ENCODE results near the gene PFN1. TPM values are rescaled to one million over a fixed set of nuclear protein-coding genes. Genes with fewer than 3 reads are reported as not detected.
A peak's percentile ranks its signal among the peaks of the same experiment; 100 is the strongest.

Gene PFN1
- total and polyA plus RNA-seq, 2 of the 8 experiments (the other 6 are each of a cell fraction or from before 2014, with no cell fraction given): 1,355 to 1,949 TPM

GRCh38 chr17:4947411-4948165 is 742 bp downstream of the PFN1 start:
- CTCF ChIA-PET (ENCODE audit: partially characterized antibody): interaction anchor here (0.7 to 1.0 kb wide), 4 partner anchors 12 to 38 kb away, joined by 3 read pairs; no protein-coding TSS in a partner anchor
- H2BK5ac ChIP-seq (ENCODE audit: low read depth, low read length): peak overlapping the region; percentile 98
- TF ChIP-seq SP2 (IDR thresholded peaks at IDR 0.05; ENCODE audit: low read length) (no peak), ASH2L (IDR thresholded peaks at IDR 0.05; ENCODE audit: low read length) (peak; percentile 36), TAF1 (IDR thresholded peaks at IDR 0.05; ENCODE audit: low read depth, low read length) (no peak; the same call in 1 of the 2 replicates), TEAD4 (IDR thresholded peaks at IDR 0.05; ENCODE audit: low read depth, low read length) (peak; percentile 56; the same call in 1 of the 2 replicates), GABPA (IDR thresholded peaks at IDR 0.05; ENCODE audit: borderline replicate concordance, insufficient read depth, low read length) (no peak; the same call in 1 of the 2 replicates), EGR1 (IDR thresholded peaks at IDR 0.05; ENCODE audit: borderline replicate concordance, low read depth, low read length) (0 out of 2 replicates have a peak, but pooled peaks have one; percentile 31), SUZ12 (IDR thresholded peaks at IDR 0.05; ENCODE audit: low read length) (no peak), ATF3 (IDR thresholded peaks at IDR 0.05; ENCODE audit: insufficient read depth, low read depth, low read length) (no peak), CEBPB (IDR thresholded peaks at IDR 0.05; ENCODE audit: low read depth, low read length) (no peak), SP1 (IDR thresholded peaks at IDR 0.05; ENCODE audit: low read depth, low read length) (no peak), JUND (IDR thresholded peaks at IDR 0.05; ENCODE audit: low read length) (no peak), SRF (IDR thresholded peaks at IDR 0.05; ENCODE audit: low read depth, low read length) (no peak)

More at GRCh38 chr17:4947411-4948165, 742 bp downstream of the PFN1 start:
- FAIRE-seq: no peak
- Histone ChIP-seq H3K14ac (ENCODE audit: insufficient read length) (no peak overlapping the region), H3K4me2 (ENCODE audit: insufficient read depth in 1 of 2, low read depth in 2 of 2, low read length in 2 of 2) (peak overlapping the region; percentile 87 to 95), H3K4me1 (replicated peaks in 1 of 4; ENCODE audit: control insufficient read depth in 3 of 4, insufficient read depth in 4 of 4, low read length in 3 of 4) (peaks cover 4 to 17% (median 10%) of the 10 kb centered on the region in 4 experiments), H3K4ac (replicated peaks; ENCODE audit: insufficient read length, low read depth, low read length) (peak overlapping the region; percentile 96), H2AFZ (ENCODE audit: low read length) (no peak overlapping the region), H3K23ac (ENCODE audit: insufficient read length) (no peak overlapping the region), H2BK120ac (replicated peaks; ENCODE audit: low read depth, low read length) (no peak overlapping the region), H4K5ac (ENCODE audit: insufficient read length, low read depth, low read length) (peak overlapping the region; percentile 97), H3K9ac (replicated peaks in 1 of 4; ENCODE audit: extremely low read depth in 1 of 4, low read depth in 3 of 4, low read length in 3 of 4) (peak overlapping the region; percentile 78 to 99 (median 94)), H3K79me2 (ENCODE audit: control insufficient read depth in 1 of 2, insufficient read depth in 2 of 2, low read length in 2 of 2) (peaks cover 8 to 43% of the 10 kb centered on the region in 2 experiments), H2BK15ac (ENCODE audit: low read length) (no peak overlapping the region; the same call in 1 of the 2 replicates), H3K27me3 (replicated peaks in 1 of 4; ENCODE audit: control insufficient read depth in 3 of 4, extremely low read depth in 1 of 4, insufficient read depth in 3 of 4, low read length in 3 of 4) (no peaks in the 10 kb centered on the region), H3K4me3 (ENCODE audit: extremely low read depth in 1 of 4, insufficient read depth in 2 of 4, low read depth in 3 of 4, low read length in 4 of 4) (peak overlapping the region; percentile 87 to 99 (median 96)), H2AK5ac (ENCODE audit: low read depth, low read length) (peak overlapping the region; percentile 53; the same call in 1 of the 2 replicates), H3K36me3 (ENCODE audit: control insufficient read depth in 2 of 4, insufficient read depth in 4 of 4, low read length in 3 of 4) (peaks cover 6 to 38% (median 25%) of the 10 kb centered on the region in 4 experiments), H3K9me3 (ENCODE audit: insufficient read depth in 2 of 2, low read depth in 1 of 2, low read length in 1 of 2) (no peaks in the 10 kb centered on the region), H2BK12ac (ENCODE audit: low read depth, low read length) (no peak overlapping the region), H3K18ac (ENCODE audit: extremely low read depth, low read length) (peak overlapping the region; percentile 99), H3K56ac (replicated peaks; ENCODE audit: insufficient read length, low read depth, low read length) (peak overlapping the region; percentile 98), H4K8ac (ENCODE audit: extremely low read depth, insufficient read depth, low read length) (peak overlapping the region; percentile 96), H4K91ac (replicated peaks; ENCODE audit: insufficient read length, low read length) (peak overlapping the region; percentile 99), H3K23me2 (ENCODE audit: low read depth, low read length) (peaks cover 18% of the 10 kb centered on the region), H3K79me1 (ENCODE audit: low read depth, low read length) (0 out of 2 replicates have a peak, but pooled peaks cover 2% of the 10 kb centered on the region), H4K20me1 (replicated peaks in 1 of 2; ENCODE audit: control insufficient read depth in 1 of 2, insufficient read depth in 2 of 2, low read length in 2 of 2) (peaks cover 16 to 20% of the 10 kb centered on the region in 2 experiments), H3K27ac (ENCODE audit: low read depth, low read length) (peak overlapping the region; percentile 93), H2BK20ac (ENCODE audit: low read length) (no peak overlapping the region)
- POLR2A ChIA-PET (ENCODE audit: partially characterized antibody): interaction anchor here (0.6 to 32.4 kb wide), 19 partner anchors 0 to 218 kb away, joined by 3 to 987 read pairs (median 8); partner anchors contain the start of genes C17orf107, CAMTA2, ENO3 and GP1BA
- WGBS, 2 experiments (ENCODE audit: extremely low coverage in 1 of 2, insufficient coverage in 1 of 2, insufficient read length in 1 of 2, insufficient replicate concordance in 2 of 2, low coverage in 1 of 2, low lambda C conversion rate in 2 of 2, missing lambda C conversion rate in 1 of 2): 1% methylated on average over 38 of the region's 56 CpGs; no CpG with 5 or more reads in 1 of the 2 experiments
- peak in 1 of 2 experiments; percentile 74 for DNase-seq (ENCODE audit: low read depth in 1 of 2, low spot score in 2 of 2)

Data from H1 (cell line).